A549 (cell line): ENCODE results near the gene TRAPPC4.

Experiments
- RNF2 ChIP-seq: fragments of 200-600 bp; sonication (generic); IDR thresholded peaks from 2 replicates; pipeline ENCODE4 v1.6.1; 2016; ENCODE audit warnings: low read depth, mild to moderate bottlenecking, antibody characterized with exemption, moderate library complexity, borderline replicate concordance
- TF ChIP-seq, protein P1 (sequence below): fragments of >200 bp; sonication (Bioruptor Twin); formaldehyde crosslinking; IDR thresholded peaks from 3 replicates; pipeline ENCODE4 v1.5.1; 2016

DNA sequence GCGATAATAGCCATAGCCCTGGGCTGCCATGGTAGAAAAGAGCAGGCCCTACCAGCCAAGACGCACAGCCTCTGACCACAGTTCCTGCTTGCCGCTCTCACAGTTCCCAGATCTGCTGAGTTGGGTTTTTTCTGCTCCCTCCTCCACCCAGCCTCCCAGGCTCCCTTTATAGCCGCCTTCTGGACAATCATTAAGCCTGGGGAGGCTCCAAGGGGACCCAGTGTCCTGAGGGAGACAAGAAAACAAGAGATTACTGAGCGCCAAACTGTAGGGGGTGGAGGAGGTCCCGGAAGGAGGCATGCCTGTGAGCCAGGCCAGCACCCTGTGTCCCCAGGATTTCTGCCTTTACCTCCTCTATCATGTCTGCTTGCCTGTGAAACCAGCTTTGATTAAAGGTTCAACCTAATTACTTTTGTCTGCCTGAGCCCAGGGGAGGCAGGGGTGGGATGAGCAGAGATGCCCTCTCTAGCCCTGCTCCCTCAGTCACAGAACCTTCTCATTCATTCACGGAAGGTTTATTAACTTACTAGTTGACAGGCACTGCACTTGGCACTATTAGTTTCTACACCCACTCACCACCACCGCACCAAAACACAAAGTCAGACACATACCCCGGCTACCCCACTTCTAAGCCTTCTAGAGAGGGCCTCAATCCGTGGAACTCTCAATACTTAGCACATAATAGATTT, 10.9 kb downstream of the TRAPPC4 start:
- TF ChIP-seq, protein P1, sequence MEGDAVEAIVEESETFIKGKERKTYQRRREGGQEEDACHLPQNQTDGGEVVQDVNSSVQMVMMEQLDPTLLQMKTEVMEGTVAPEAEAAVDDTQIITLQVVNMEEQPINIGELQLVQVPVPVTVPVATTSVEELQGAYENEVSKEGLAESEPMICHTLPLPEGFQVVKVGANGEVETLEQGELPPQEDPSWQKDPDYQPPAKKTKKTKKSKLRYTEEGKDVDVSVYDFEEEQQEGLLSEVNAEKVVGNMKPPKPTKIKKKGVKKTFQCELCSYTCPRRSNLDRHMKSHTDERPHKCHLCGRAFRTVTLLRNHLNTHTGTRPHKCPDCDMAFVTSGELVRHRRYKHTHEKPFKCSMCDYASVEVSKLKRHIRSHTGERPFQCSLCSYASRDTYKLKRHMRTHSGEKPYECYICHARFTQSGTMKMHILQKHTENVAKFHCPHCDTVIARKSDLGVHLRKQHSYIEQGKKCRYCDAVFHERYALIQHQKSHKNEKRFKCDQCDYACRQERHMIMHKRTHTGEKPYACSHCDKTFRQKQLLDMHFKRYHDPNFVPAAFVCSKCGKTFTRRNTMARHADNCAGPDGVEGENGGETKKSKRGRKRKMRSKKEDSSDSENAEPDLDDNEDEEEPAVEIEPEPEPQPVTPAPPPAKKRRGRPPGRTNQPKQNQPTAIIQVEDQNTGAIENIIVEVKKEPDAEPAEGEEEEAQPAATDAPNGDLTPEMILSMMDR = no peak
- TF ChIP-seq RNF2 = no peak
